ENCODE measurements around the gene DNALI1.

DNA sequence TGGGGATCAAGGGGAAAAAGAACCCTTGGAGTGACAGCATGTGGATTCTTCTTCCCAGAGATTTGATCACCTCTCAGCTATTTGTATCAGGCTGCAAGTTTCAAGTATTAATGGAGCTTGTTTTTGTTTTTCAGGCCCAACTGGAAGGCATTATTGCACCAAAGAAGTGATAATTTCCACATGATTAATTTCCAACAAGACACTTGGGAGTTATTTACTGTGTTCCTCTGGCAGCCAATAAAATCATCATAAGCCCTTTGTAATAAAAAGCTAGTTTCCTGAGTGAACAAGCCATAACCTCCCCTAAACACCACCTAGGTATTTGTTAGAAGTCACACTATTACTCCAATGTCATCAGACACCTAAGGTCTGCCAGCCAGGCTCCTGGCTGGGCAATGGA is 8.2 kb downstream of the DNALI1 start:
- no peak for TF ChIP-seq EZH2 (IDR thresholded peaks at IDR 0.05; ENCODE audit: insufficient read depth, poor library complexity, severe bottlenecking)
- TF ChIP-seq EZH2phosphoT487 (IDR thresholded peaks at IDR 0.05; ENCODE audit: insufficient read depth, low read depth): no peak

Data from GM23248 (cell line).